IMR-90 (cell line): ENCODE results near the gene CDKAL1. TPM values are rescaled to one million over a fixed set of nuclear protein-coding genes. Genes with fewer than 3 reads are reported as not detected.
A peak's percentile ranks its signal among the peaks of the same experiment; 100 is the strongest.

Experiments
- ATAC-seq: fragments of 200-7000 bp; cut with Tn5 transposase; 2 replicates; pipeline ENCODE4 v1.9.1; 2020; ENCODE audit warnings: low read depth, mild to moderate bottlenecking, moderate library complexity
- BruUV-seq: library from RNA; stranded (reverse); fragments of 400-500 nt; replicated peaks from 2 replicates; lab custom pipeline; 2021; lab: Mats Ljungman, UMichigan
- CTCF ChIA-PET: fragments of 300-600 bp; formaldehyde crosslinking; extraction: SDS; loops from one replicate; lab custom pipeline; 2021; ENCODE audit warnings: antibody characterized with exemption; lab: Yijun Ruan, JAX
- POLR2A ChIA-PET: fragments of 300-600 bp; sonication (Branson Sonifier 250); formaldehyde crosslinking; loops from one replicate; lab custom pipeline; 2022; ENCODE audit warnings: antibody characterized with exemption; ENCODE audit not compliant: unreplicated experiment; lab: Charles Lee
- DNase-seq: peaks from one replicate; pipeline ENCODE4 v3.0.0; 2013
- H2AFZ ChIP-seq: replicated peaks from 2 replicates; pipeline ENCODE3; 2013; ENCODE audit warnings: low read length, mild to moderate bottlenecking; ENCODE audit not compliant: poor library complexity
- H2AK5ac ChIP-seq: 2 replicates; pipeline ENCODE4 v1.6.1; 2013; ENCODE audit warnings: low read depth, low read length, inconsistent platforms
- H2AK9ac ChIP-seq: replicated peaks from 2 replicates; pipeline ENCODE3; 2013; ENCODE audit warnings: mild to moderate bottlenecking, low read depth, low read length, moderate library complexity; ENCODE audit not compliant: poor library complexity
- H2BK120ac ChIP-seq: 2 replicates; pipeline ENCODE4 v1.6.1; 2013; ENCODE audit warnings: low read depth, low read length, inconsistent platforms
- H2BK15ac ChIP-seq: 3 replicates; pipeline ENCODE4 v1.6.1; 2013; ENCODE audit warnings: low read depth, low read length, inconsistent platforms
- H2BK20ac ChIP-seq: 2 replicates; pipeline ENCODE4 v1.6.1; 2013; ENCODE audit warnings: low read depth, mild to moderate bottlenecking, inconsistent platforms, low read length, moderate library complexity
- H2BK5ac ChIP-seq: 2 replicates; pipeline ENCODE4 v1.6.1; 2013; ENCODE audit warnings: mild to moderate bottlenecking, low read depth, low read length, inconsistent platforms; ENCODE audit not compliant: poor library complexity, severe bottlenecking
- H3K14ac ChIP-seq: replicated peaks from 2 replicates; pipeline ENCODE4 v1.6.1; 2013; ENCODE audit warnings: low read depth, low read length, inconsistent platforms
- H3K18ac ChIP-seq: 2 replicates; pipeline ENCODE4 v1.6.1; 2013; ENCODE audit warnings: low read depth, low read length, control low read depth
- H3K23ac ChIP-seq: 2 replicates; pipeline ENCODE4 v1.6.1; 2013; ENCODE audit warnings: low read depth, low read length, inconsistent platforms
- H3K27ac ChIP-seq: 2 replicates; pipeline ENCODE4 v1.5.1; 2013; ENCODE audit warnings: mild to moderate bottlenecking, control low read depth, low read length; ENCODE audit not compliant: insufficient read depth
- H3K27me3 ChIP-seq: 2 replicates; pipeline ENCODE4 v1.6.1; 2013; ENCODE audit warnings: low read length; ENCODE audit not compliant: control insufficient read depth, insufficient read depth
- H3K36me3 ChIP-seq: 2 replicates; pipeline ENCODE4 v1.6.1; 2013; ENCODE audit warnings: low read length, mixed read lengths; ENCODE audit not compliant: control insufficient read depth, insufficient read depth
- H3K4ac ChIP-seq: 2 replicates; pipeline ENCODE4 v1.6.1; 2013; ENCODE audit warnings: low read depth, low read length, inconsistent platforms
- H3K4me1 ChIP-seq: 2 replicates; pipeline ENCODE4 v1.6.1; 2013; ENCODE audit warnings: low read length, mixed read lengths; ENCODE audit not compliant: control insufficient read depth, insufficient read depth
- H3K4me2 ChIP-seq: 2 replicates; pipeline ENCODE4 v1.6.1; 2013; ENCODE audit warnings: low read depth, mild to moderate bottlenecking, control low read depth, low read length, moderate library complexity
- H3K4me3 ChIP-seq: 2 replicates; pipeline ENCODE4 v1.5.1; 2013; ENCODE audit warnings: low read depth, mild to moderate bottlenecking, control low read depth, low read length, moderate library complexity; ENCODE audit not compliant: insufficient read depth
- H3K56ac ChIP-seq: 2 replicates; pipeline ENCODE4 v1.6.1; 2013; ENCODE audit warnings: low read length, inconsistent platforms; ENCODE audit not compliant: insufficient read depth; ENCODE audit errors: extremely low read depth
- H3K79me1 ChIP-seq, 2 experiments: 2 replicates each; pipeline ENCODE4 v1.6.1; 2013; ENCODE audit warnings: low read length in 2 of 2, inconsistent platforms in 1 of 2, low read depth in 1 of 2
- H3K9ac ChIP-seq: 2 replicates; pipeline ENCODE4 v1.6.1; 2013; ENCODE audit warnings: low read depth, low read length, control low read depth
- H3K9me1 ChIP-seq: 2 replicates; pipeline ENCODE4 v1.6.1; 2013; ENCODE audit warnings: low read length, inconsistent platforms; ENCODE audit not compliant: insufficient read depth
- H3K9me3 ChIP-seq: 2 replicates; pipeline ENCODE4 v1.6.1; 2013; ENCODE audit warnings: low read length; ENCODE audit not compliant: control insufficient read depth, insufficient read depth
- H4K20me1 ChIP-seq: 2 replicates; pipeline ENCODE4 v1.6.1; 2013; ENCODE audit warnings: low read length, inconsistent platforms; ENCODE audit not compliant: insufficient read depth
- H4K5ac ChIP-seq: 2 replicates; pipeline ENCODE4 v1.6.1; 2013; ENCODE audit warnings: mild to moderate bottlenecking, low read depth, low read length, control low read depth
- H4K8ac ChIP-seq, 2 experiments: 2 replicates each; pipeline ENCODE4 v1.6.1; 2013; ENCODE audit warnings: low read depth in 2 of 2, low read length in 2 of 2, control low read depth in 1 of 2, inconsistent platforms in 1 of 2
- H4K91ac ChIP-seq: 2 replicates; pipeline ENCODE4 v1.6.1; 2013; ENCODE audit warnings: low read depth, low read length, inconsistent platforms; ENCODE audit not compliant: insufficient read depth
- CEBPB ChIP-seq: IDR thresholded peaks from 2 replicates; pipeline ENCODE4 v1.6.1; 2012; ENCODE audit warnings: low read depth, low read length, improper control_type of control experiment
- CHD1 ChIP-seq: IDR thresholded peaks from 2 replicates; pipeline ENCODE4 v1.6.1; 2012; ENCODE audit warnings: low read depth, low read length, improper control_type of control experiment
- MAZ ChIP-seq: IDR thresholded peaks from 2 replicates; pipeline ENCODE4 v1.6.1; 2012; ENCODE audit warnings: low read depth, mild to moderate bottlenecking, low read length, improper control_type of control experiment, moderate library complexity, borderline replicate concordance
- MXI1 ChIP-seq: IDR thresholded peaks from 2 replicates; pipeline ENCODE4 v1.6.1; 2012; ENCODE audit warnings: low read depth, mild to moderate bottlenecking, low read length, moderate library complexity, borderline replicate concordance
- WGBS, 2 experiments: methylation state at CpG; one replicate each; pipeline versions ENCODE4 v1.1.5 to v1.1.7; 2013; ENCODE audit warnings: missing lambda C conversion rate in 2 of 2; ENCODE audit not compliant: insufficient read length in 1 of 2; ENCODE audit errors: extremely low coverage in 2 of 2; 5-methylcytosine and 5-hydroxymethylcytosine counted together
- dilution Hi-C: fragments of 300-500 bp; cut with HindIII; formaldehyde crosslinking; loops from one replicate; pipeline ENCODE4 v1.14.3; 2018; ENCODE audit warnings: low sequenced_read_pairs; ENCODE audit not compliant: unreplicated experiment
- in situ Hi-C: fragments of 300-500 bp; cut with MboI; formaldehyde crosslinking; loops from 3 replicates; pipeline ENCODE4 v1.14.3; 2019; ENCODE audit warnings: low sequenced_read_pairs, inconsistent platforms, mixed read lengths
- intact Hi-C: fragments of 100-400 bp; cut with micrococcal nuclease; formaldehyde crosslinking; loops from 2 replicates; pipeline ENCODE4 v1.10.0; 2022
- polyA plus RNA-seq, 3 experiments: library from polyadenylated mRNA; depleted of rRNA; stranded (reverse); fragments of >200 nt; gene quantifications; 2 replicates each; pipeline ENCODE4 v1.2.3, GENCODE V29; 2012; ENCODE audit warnings: low replicate concordance in 1 of 3
- total RNA-seq: library from RNA; depleted of rRNA; stranded (reverse); fragments of >200 nt; gene quantifications from 2 replicates; pipeline ENCODE4 v1.2.3, GENCODE V29; 2012

CDKAL1 gene
- total and polyA plus RNA-seq, 2 of the 4 experiments (the other 2 are of a cell fraction), result 3.7 to 13.1 TPM

- H3K27ac ChIP-seq, result no peak overlapping the region
- no peak overlapping the region for H4K5ac ChIP-seq
- ChIA-PET POLR2A (no interaction called here), CTCF (no interaction called here)
- H3K36me3 ChIP-seq, result peaks cover 5% of the 10 kb centered on the region; the same call in 1 of the 2 replicates
- no peaks in the 10 kb centered on the region for H3K4me1 ChIP-seq
- peak; percentile 63 for ATAC-seq
- peak overlapping the region; percentile 16; the same call in 1 of the 2 replicates for H3K4me2 ChIP-seq
- H2BK120ac ChIP-seq, result no peak overlapping the region
- H2BK20ac ChIP-seq, result no peak overlapping the region
- H4K91ac ChIP-seq, result no peak overlapping the region
- dilution Hi-C loops, result no loop called here
- H2AFZ ChIP-seq, result no peak overlapping the region
- no peak overlapping the region for H3K4ac ChIP-seq
- peaks cover 19 to 24% of the 10 kb centered on the region in 2 experiments for H3K79me1 ChIP-seq
- H4K20me1 ChIP-seq, result no peaks in the 10 kb centered on the region
- H2BK15ac ChIP-seq, result no peak overlapping the region
- H3K14ac ChIP-seq, result no peak overlapping the region
- intact Hi-C loops, result no loop called here
- H3K9me1 ChIP-seq, result no peaks in the 10 kb centered on the region
- TF ChIP-seq CHD1 (no peak), MXI1 (no peak), MAZ (no peak), CEBPB (peak; percentile 82; the same call in 1 of the 2 replicates)
- H3K4me3 ChIP-seq, result no peak overlapping the region
- BruUV-seq, result no TSS peak
- no peak overlapping the region for H3K56ac ChIP-seq
- no CpG with 5 or more reads among the region's 2 CpGs for WGBS, 2 experiments
- in situ Hi-C loops, result no loop called here
- no peak overlapping the region for H2BK5ac ChIP-seq
- peak; percentile 84 for DNase-seq
- H4K8ac ChIP-seq, result no peak overlapping the region
- no peaks in the 10 kb centered on the region for H3K27me3 ChIP-seq
- no peak overlapping the region for H3K23ac ChIP-seq
- H3K9ac ChIP-seq, result no peak overlapping the region
- no peak overlapping the region for H2AK9ac ChIP-seq
- no peaks in the 10 kb centered on the region for H3K9me3 ChIP-seq
- H3K18ac ChIP-seq, result no peak overlapping the region
- H2AK5ac ChIP-seq, result no peak overlapping the region
Measured at GRCh38 chr6:20542927-20543602, 8.8 kb downstream of the CDKAL1 start.
